Stomach smooth muscle (tissue), 2 donors: Measurements from ENCODE around the gene SPATA17.

ENCODE experiments used
- H3K27ac ChIP-seq: one replicate; pipeline ENCODE4 v1.7.0; 2013; ENCODE audit warnings: mild to moderate bottlenecking, low read length, inconsistent platforms
- H3K27me3 ChIP-seq, 2 donors: one replicate each; pipeline ENCODE4 v1.7.0; 2013; ENCODE audit warnings: low read length in 2 of 2; ENCODE audit not compliant: insufficient read depth in 2 of 2, control insufficient read depth in 1 of 2
- H3K36me3 ChIP-seq, 2 donors: one replicate each; pipeline ENCODE4 v1.7.0; 2013; ENCODE audit warnings: low read length in 2 of 2; ENCODE audit not compliant: control insufficient read depth in 2 of 2, insufficient read depth in 2 of 2
- H3K4me1 ChIP-seq: one replicate; pipeline ENCODE4 v1.7.0; 2013; ENCODE audit warnings: low read length; ENCODE audit not compliant: control insufficient read depth, insufficient read depth
- H3K4me3 ChIP-seq, 2 donors: one replicate each; pipeline ENCODE4 v1.7.0; 2013; ENCODE audit warnings: low read length in 2 of 2
- H3K9ac ChIP-seq, 2 donors: one replicate each; pipeline ENCODE4 v1.7.0; 2013; ENCODE audit warnings: low read length in 2 of 2, mild to moderate bottlenecking in 1 of 2
- H3K9me3 ChIP-seq, 2 donors: one replicate each; pipeline ENCODE4 v1.7.0; 2013; ENCODE audit warnings: low read length in 2 of 2; ENCODE audit not compliant: control insufficient read depth in 2 of 2
- donor health status: healthy.
- donor health status: Pancreatic carcinoma.

SPATA17 gene

GRCh38 chr1:217620814-217621213, 10.3 kb upstream of the SPATA17 start:
- Histone ChIP-seq H3K27ac (no peak overlapping the region), H3K27me3 (no peaks in the 10 kb centered on the region), H3K4me3 (no peak overlapping the region), H3K36me3 (peaks cover 0 to 6% of the 10 kb centered on the region in 2 donors), H3K4me1 (no peaks in the 10 kb centered on the region), H3K9me3 (no peaks in the 10 kb centered on the region), H3K9ac (no peak overlapping the region)

GRCh38 chr1:217622042-217622441, 9.1 kb upstream of the SPATA17 start:
- no peak overlapping the region for H3K4me3 ChIP-seq

GRCh38 chr1:217626321-217626720, 4.8 kb upstream of the SPATA17 start:
- H3K36me3 ChIP-seq, result no peaks in the 10 kb centered on the region
- H3K4me3 ChIP-seq, result no peak overlapping the region

More at GRCh38 chr1:217622042-217622441, 9.1 kb upstream of the SPATA17 start:
- H3K27me3 ChIP-seq, result no peaks in the 10 kb centered on the region
- H3K36me3 ChIP-seq, result peaks cover 0 to 6% of the 10 kb centered on the region in 2 donors
- H3K4me1 ChIP-seq, result no peaks in the 10 kb centered on the region
- H3K9ac ChIP-seq, result no peak overlapping the region
- no peaks in the 10 kb centered on the region for H3K9me3 ChIP-seq
- H3K27ac ChIP-seq, result no peak overlapping the region

GRCh38 chr1:217627431-217627830, 3.7 kb upstream of the SPATA17 start:
- H3K9me3 ChIP-seq, result no peaks in the 10 kb centered on the region
- no peaks in the 10 kb centered on the region for H3K27me3 ChIP-seq
- no peaks in the 10 kb centered on the region for H3K4me1 ChIP-seq
- H3K36me3 ChIP-seq, result no peaks in the 10 kb centered on the region
- no peak overlapping the region for H3K27ac ChIP-seq
- no peak overlapping the region for H3K9ac ChIP-seq
- H3K4me3 ChIP-seq, result no peak overlapping the region

More at GRCh38 chr1:217626321-217626720, 4.8 kb upstream of the SPATA17 start:
- Histone ChIP-seq H3K9me3 (no peaks in the 10 kb centered on the region), H3K27me3 (no peaks in the 10 kb centered on the region), H3K9ac (no peak overlapping the region), H3K4me1 (no peaks in the 10 kb centered on the region), H3K27ac (no peak overlapping the region)

- Histone ChIP-seq H3K27ac (no peak overlapping the region), H3K36me3 (no peaks in the 10 kb centered on the region), H3K9me3 (no peaks in the 10 kb centered on the region), H3K4me3 (no peak overlapping the region), H3K4me1 (no peaks in the 10 kb centered on the region), H3K27me3 (no peaks in the 10 kb centered on the region), H3K9ac (no peak overlapping the region)
Observed at GRCh38 chr1:217642455-217642854, 11.3 kb downstream of the SPATA17 start.

- Histone ChIP-seq H3K36me3 (no peaks in the 10 kb centered on the region), H3K4me1 (no peaks in the 10 kb centered on the region), H3K27me3 (no peaks in the 10 kb centered on the region), H3K4me3 (no peak overlapping the region), H3K27ac (no peak overlapping the region), H3K9ac (no peak overlapping the region), H3K9me3 (no peaks in the 10 kb centered on the region)
Observed at GRCh38 chr1:217647791-217648190, 16.6 kb downstream of the SPATA17 start.

GRCh38 chr1:217650674-217651073, 19.5 kb downstream of the SPATA17 start:
- no peaks in the 10 kb centered on the region for H3K9me3 ChIP-seq
- no peak overlapping the region for H3K4me3 ChIP-seq
- H3K4me1 ChIP-seq, result no peaks in the 10 kb centered on the region
- H3K27ac ChIP-seq, result no peak overlapping the region
- no peaks in the 10 kb centered on the region for H3K36me3 ChIP-seq
- H3K9ac ChIP-seq, result no peak overlapping the region
- H3K27me3 ChIP-seq, result no peaks in the 10 kb centered on the region

- Histone ChIP-seq H3K27ac (no peak overlapping the region), H3K9me3 (no peaks in the 10 kb centered on the region), H3K36me3 (no peaks in the 10 kb centered on the region), H3K4me1 (peaks cover 2% of the 10 kb centered on the region), H3K27me3 (no peaks in the 10 kb centered on the region), H3K4me3 (no peak overlapping the region), H3K9ac (no peak overlapping the region)
Observed at GRCh38 chr1:217660353-217661062, 29.4 kb downstream of the SPATA17 start.

- Histone ChIP-seq H3K36me3 (no peaks in the 10 kb centered on the region), H3K9ac (no peak overlapping the region), H3K27me3 (no peaks in the 10 kb centered on the region), H3K4me3 (no peak overlapping the region), H3K27ac (no peak overlapping the region), H3K9me3 (no peaks in the 10 kb centered on the region), H3K4me1 (peaks cover 2% of the 10 kb centered on the region)
Observed at GRCh38 chr1:217661407-217661806, 30.3 kb downstream of the SPATA17 start.

GRCh38 chr1:217668351-217668940, 37.3 kb downstream of the SPATA17 start:
- Histone ChIP-seq H3K27me3 (no peaks in the 10 kb centered on the region), H3K27ac (no peak overlapping the region), H3K9ac (no peak overlapping the region), H3K9me3 (no peaks in the 10 kb centered on the region), H3K36me3 (no peaks in the 10 kb centered on the region), H3K4me1 (no peaks in the 10 kb centered on the region), H3K4me3 (no peak overlapping the region)

- Histone ChIP-seq H3K4me1 (no peaks in the 10 kb centered on the region), H3K27me3 (no peaks in the 10 kb centered on the region), H3K9me3 (no peaks in the 10 kb centered on the region), H3K9ac (no peak overlapping the region), H3K36me3 (no peaks in the 10 kb centered on the region), H3K4me3 (no peak overlapping the region), H3K27ac (no peak overlapping the region)
Observed at GRCh38 chr1:217673387-217673786, 42.2 kb downstream of the SPATA17 start.
